HEK293T (cell line): ENCODE measurements around the gene LUC7L.
"Not testable (repeated sequence)": the region's sequence is repeated elsewhere in the genome, so short reads cannot be mapped to it uniquely, and the experiment has no call there.

ENCODE experiments used
- CTCF ChIA-PET: fragments of 350-600 bp; formaldehyde crosslinking; extraction: SDS; loops from one replicate; lab custom pipeline; 2021; ENCODE audit warnings: antibody characterized with exemption, inconsistent platforms; lab: Yijun Ruan, JAX
- POLR2A ChIA-PET: fragments of 350-600 bp; formaldehyde crosslinking; extraction: SDS; loops from one replicate; lab custom pipeline; 2020; ENCODE audit warnings: antibody characterized with exemption, inconsistent platforms; lab: Yijun Ruan, JAX
- DNase-seq: peaks from one replicate; pipeline ENCODE4 v3.0.0; 2012; ENCODE audit warnings: mixed read lengths; ENCODE audit errors: extremely low spot score
- ARNT ChIP-seq: fragments of 450-650 bp; IDR thresholded peaks from 2 replicates; pipeline ENCODE4 v1.6.1; 2017; ENCODE audit warnings: mild to moderate bottlenecking
- BHLHE40 ChIP-seq: fragments of 450-650 bp; IDR thresholded peaks from 2 replicates; pipeline ENCODE4 v1.6.1; 2016; ENCODE audit warnings: mild to moderate bottlenecking, moderate library complexity, borderline replicate concordance
- CTBP1 ChIP-seq: fragments of 450-650 bp; IDR thresholded peaks from 2 replicates; pipeline ENCODE4 v1.6.1; 2016; ENCODE audit warnings: borderline replicate concordance
- ELF4 ChIP-seq: fragments of 450-650 bp; IDR thresholded peaks from 2 replicates; pipeline ENCODE4 v1.6.1; 2017; ENCODE audit warnings: antibody characterized with exemption
- FOXA1 ChIP-seq: fragments of 450-650 bp; IDR thresholded peaks from 2 replicates; pipeline ENCODE4 v1.6.1; 2016; ENCODE audit warnings: mild to moderate bottlenecking
- FOXK2 ChIP-seq: fragments of 450-650 bp; IDR thresholded peaks from 2 replicates; pipeline ENCODE4 v1.6.1; 2016; ENCODE audit warnings: mild to moderate bottlenecking
- FOXM1 ChIP-seq: fragments of 450-650 bp; IDR thresholded peaks from 2 replicates; pipeline ENCODE4 v1.6.1; 2017; ENCODE audit warnings: mild to moderate bottlenecking, borderline replicate concordance
- HDGF ChIP-seq: fragments of 450-650 bp; IDR thresholded peaks from 2 replicates; pipeline ENCODE4 v1.6.1; 2017; ENCODE audit warnings: antibody characterized with exemption, borderline replicate concordance
- L3MBTL2 ChIP-seq: fragments of 450-650 bp; conservative IDR thresholded peaks from 2 replicates; pipeline ENCODE4 v1.6.1; 2016; ENCODE audit warnings: mild to moderate bottlenecking
- LEF1 ChIP-seq: fragments of 450-650 bp; IDR thresholded peaks from 2 replicates; pipeline ENCODE4 v1.6.1; 2017; ENCODE audit warnings: mild to moderate bottlenecking, borderline replicate concordance
- NFRKB ChIP-seq: fragments of 450-650 bp; IDR thresholded peaks from 2 replicates; pipeline ENCODE4 v1.6.1; 2016; ENCODE audit warnings: mild to moderate bottlenecking, moderate library complexity
- PKNOX1 ChIP-seq: fragments of 450-650 bp; IDR thresholded peaks from 2 replicates; pipeline ENCODE4 v1.6.1; 2016
- SP1 ChIP-seq: fragments of 450-650 bp; IDR thresholded peaks from 2 replicates; pipeline ENCODE4 v1.6.1; 2017
- SUZ12 ChIP-seq: fragments of 450-650 bp; IDR thresholded peaks from 2 replicates; pipeline ENCODE4 v1.6.1; 2016; ENCODE audit warnings: mild to moderate bottlenecking
- TARDBP ChIP-seq: fragments of 450-650 bp; IDR thresholded peaks from 2 replicates; pipeline ENCODE4 v1.6.1; 2016
- ZNF384 ChIP-seq: fragments of 450-650 bp; IDR thresholded peaks from 2 replicates; pipeline ENCODE4 v1.6.1; 2016

Gene LUC7L

GRCh38 chr16:154217-155030 lies 74.8 kb downstream of the LUC7L start:
- ChIA-PET CTCF (no interaction called here), POLR2A (no interaction called here)

GRCh38 chr16:153550-154216 lies 75.6 kb downstream of the LUC7L start:
- DNase-seq, CTCF ChIA-PET, POLR2A ChIA-PET: not testable (repeated sequence)

More at GRCh38 chr16:154217-155030, 74.8 kb downstream of the LUC7L start:
- TF ChIP-seq L3MBTL2: peak; percentile 75
- TF ChIP-seq HDGF: no peak
- peak; percentile 40 for DNase-seq

- DNase-seq, CTCF ChIA-PET, POLR2A ChIA-PET: not testable (repeated sequence)
These were observed 76.1 kb downstream of the LUC7L start for GRCh38 chr16:153129-153521.

- POLR2A ChIA-PET: no interaction called here
- CTCF ChIA-PET: interaction anchor here (1.0 kb wide), 1 partner anchor 56 kb away, joined by 4 read pairs; no protein-coding TSS in a partner anchor
- TF ChIP-seq BHLHE40: no peak
- no peak for TF ChIP-seq SUZ12
- no peak for TF ChIP-seq SP1
- TF ChIP-seq ELF4: no peak
- no peak for DNase-seq
These were observed 76.8 kb downstream of the LUC7L start, which contains the start of gene HBZ for GRCh38 chr16:152141-153128. TSS of gene HBZ (plus strand) at chr16:152644. CDS start at chr16:152910, 266 bp downstream.

- CTCF ChIA-PET: no interaction called here
These were observed 80.1 kb downstream of the LUC7L start for GRCh38 chr16:149024-149660.

GRCh38 chr16:146646-147045 lies 82.6 kb downstream of the LUC7L start:
- ChIA-PET CTCF (no interaction called here), POLR2A (no interaction called here)

More at GRCh38 chr16:149024-149660, 80.1 kb downstream of the LUC7L start:
- no peak for DNase-seq
- POLR2A ChIA-PET: interaction anchor here (1.1 kb wide), 1 partner anchor 9 kb away, joined by 3 read pairs; no protein-coding TSS in a partner anchor
- TF ChIP-seq FOXA1: no peak
- no peak for TF ChIP-seq HDGF
- TF ChIP-seq BHLHE40: no peak
- TF ChIP-seq L3MBTL2: no peak
- no peak for TF ChIP-seq SUZ12
- no peak for TF ChIP-seq PKNOX1
- no peak for TF ChIP-seq FOXM1
- no peak for TF ChIP-seq ELF4
- TF ChIP-seq LEF1: no peak
- TF ChIP-seq ZNF384: no peak
- TF ChIP-seq SP1: no peak
- no peak for TF ChIP-seq NFRKB
- TF ChIP-seq ARNT: no peak
- no peak for TF ChIP-seq TARDBP
- no peak for TF ChIP-seq FOXK2
- TF ChIP-seq CTBP1: no peak

More at GRCh38 chr16:146646-147045, 82.6 kb downstream of the LUC7L start:
- TF ChIP-seq ELF4 (no peak), PKNOX1 (no peak), HDGF (no peak), CTBP1 (no peak), ARNT (no peak)
- DNase-seq: no peak
